HL-60/S4 treated with phorbol 12-myristate 13-acetate at 8.2 ng/mL for 4 days and 3 days (cell line): Measurements from ENCODE around the gene ST6GAL2.

Experiments used
- in situ Hi-C: fragments of 300-500 bp; cut with MboI; formaldehyde crosslinking; loops from 2 replicates; pipeline ENCODE4 v1.15.0; 2022; ENCODE audit warnings: low sequenced_read_pairs

The ST6GAL2 gene

DNA sequence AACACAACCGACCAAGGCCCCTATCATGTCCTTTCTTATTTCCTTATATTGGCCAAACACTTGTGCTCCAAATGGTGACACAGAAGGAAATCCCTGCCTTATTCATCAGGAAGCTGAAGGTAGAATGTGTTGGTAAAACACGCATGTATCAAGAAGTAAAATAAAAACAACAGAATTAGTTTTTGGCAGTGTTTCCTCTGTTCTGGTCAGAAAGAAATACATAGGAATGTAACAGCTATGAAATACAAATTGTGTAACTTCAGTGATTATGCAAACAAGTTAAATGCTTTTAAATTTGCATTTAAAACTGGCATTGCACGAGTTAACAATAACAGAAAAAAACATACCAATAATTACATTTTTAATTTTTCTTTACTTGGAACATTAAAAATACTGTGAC is 19.3 kb downstream of the ST6GAL2 start:
- in situ Hi-C loops, result no loop called here

DNA sequence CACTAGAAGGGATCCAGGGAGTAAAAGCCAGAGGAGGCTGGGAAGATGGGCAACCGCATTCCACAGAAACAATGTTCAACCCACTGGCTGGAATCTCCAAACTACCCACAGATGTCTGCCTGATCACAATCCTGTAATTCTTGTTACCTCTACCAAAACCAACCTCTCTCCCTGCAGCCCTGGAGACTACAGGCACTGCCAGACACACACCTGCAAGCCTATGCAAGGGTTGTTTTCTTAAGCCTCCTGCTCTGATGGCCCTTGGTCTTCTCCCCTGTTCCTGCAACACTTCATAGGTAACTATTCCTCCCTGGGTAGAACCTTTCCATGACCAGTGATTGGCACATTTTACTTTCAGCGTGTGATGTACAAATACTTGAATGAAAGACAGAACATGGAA is 21.9 kb downstream of the ST6GAL2 start:
- in situ Hi-C loops, result no loop called here

- in situ Hi-C loops, result no loop called here
These were observed 22.6 kb downstream of the ST6GAL2 start for GRCh38 chr2:106863387-106863786.

DNA sequence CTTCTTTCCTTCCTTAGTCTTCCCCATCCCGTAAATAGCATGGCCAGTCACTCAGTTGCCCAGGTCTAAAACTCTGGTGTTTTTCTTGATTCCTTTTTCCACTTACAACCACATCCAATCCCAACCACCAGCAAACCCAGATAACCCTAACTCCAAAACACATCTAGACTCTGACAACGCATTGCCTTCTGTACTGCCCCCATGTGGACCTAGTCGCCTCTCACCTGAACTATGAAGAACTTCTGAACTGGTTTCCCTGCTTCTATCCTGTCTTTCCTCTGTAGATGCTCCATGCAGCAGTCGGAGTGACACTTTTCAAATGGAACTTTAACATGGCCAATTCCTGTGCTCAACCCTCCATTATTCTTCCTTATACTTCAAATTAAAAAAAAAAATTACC is 26.5 kb downstream of the ST6GAL2 start:
- in situ Hi-C loops, result no loop called here

GRCh38 chr2:106858810-106859209 is 27.2 kb downstream of the ST6GAL2 start:
- in situ Hi-C loops, result no loop called here

- in situ Hi-C loops, result no loop called here
These were observed 28.0 kb downstream of the ST6GAL2 start for GRCh38 chr2:106857882-106858478.

DNA sequence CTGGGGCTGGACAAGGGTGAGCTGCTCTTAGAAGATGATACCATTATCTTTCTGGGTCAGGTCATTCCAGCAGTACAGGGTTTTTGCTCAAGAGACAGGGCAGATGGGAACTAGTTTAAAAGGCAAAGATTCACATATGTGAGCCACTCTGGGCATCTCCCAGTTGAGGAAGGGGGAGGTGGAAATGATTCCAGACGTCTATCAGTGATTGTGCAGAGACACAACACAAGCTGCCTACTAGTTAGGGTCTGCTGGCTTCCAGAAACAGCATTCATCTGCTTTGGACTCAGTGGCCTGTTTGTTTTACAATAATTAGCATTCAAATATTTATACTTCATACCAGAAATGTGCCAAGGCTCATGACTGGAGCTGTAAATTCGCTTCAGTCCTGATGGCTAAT is 32.3 kb downstream of the ST6GAL2 start:
- in situ Hi-C loops, result no loop called here

GRCh38 chr2:106851881-106852501 is 34.0 kb downstream of the ST6GAL2 start:
- in situ Hi-C loops, result no loop called here

DNA sequence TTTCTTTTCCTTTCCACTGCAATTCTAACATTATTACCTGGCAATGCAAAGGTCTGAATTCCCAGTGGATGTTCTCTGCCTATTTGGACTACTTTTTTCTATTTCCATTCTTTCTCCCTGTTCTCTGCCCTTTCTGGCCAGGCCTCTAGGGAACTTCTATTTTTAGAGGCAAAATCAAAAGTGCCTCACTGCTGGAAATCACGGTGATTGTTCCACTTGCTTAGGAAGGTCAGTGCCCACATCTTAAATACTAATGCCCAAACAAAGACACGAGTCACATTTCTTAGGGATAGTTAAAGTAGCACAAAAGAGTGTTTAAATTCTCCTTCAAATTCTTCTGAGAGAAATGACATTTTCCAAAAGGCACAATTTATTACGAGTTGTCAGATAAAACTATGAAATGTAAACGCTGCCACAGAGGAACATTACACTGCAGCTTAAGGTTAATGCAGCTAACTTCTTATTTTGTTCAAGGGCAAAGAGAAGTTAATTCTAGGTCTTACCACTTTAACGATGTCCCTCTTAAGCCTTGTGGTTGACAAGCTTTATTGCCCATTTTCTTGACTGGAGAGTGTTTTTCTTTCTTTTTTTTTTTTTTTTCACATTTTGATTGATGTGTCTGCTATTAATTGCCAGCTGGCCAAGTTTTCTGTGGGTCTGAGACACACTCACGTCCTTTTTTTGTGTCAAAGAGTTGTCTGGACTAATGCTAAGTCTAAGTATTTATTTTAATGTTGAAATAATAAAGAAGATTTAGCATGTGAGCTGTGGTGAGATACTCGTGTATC is 34.7 kb downstream of the ST6GAL2 start:
- in situ Hi-C loops, result no loop called here

DNA sequence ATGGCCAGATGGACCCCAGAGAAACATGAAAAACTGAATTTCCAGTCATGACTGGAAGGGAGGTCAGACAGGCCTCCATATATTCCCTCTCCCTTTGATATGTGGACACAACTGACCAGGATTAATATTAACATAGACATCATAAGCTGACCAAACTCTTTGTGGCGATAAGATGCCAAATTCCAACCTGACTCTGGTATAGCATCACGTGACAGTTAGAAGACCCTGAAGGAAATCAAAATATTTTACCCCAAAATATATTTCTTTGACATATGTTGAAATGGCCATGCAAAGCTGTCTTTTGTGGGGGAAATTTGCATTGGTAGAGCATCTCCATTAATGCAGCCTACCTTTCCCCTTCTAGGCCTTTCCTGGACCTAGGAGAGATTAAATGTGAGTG is 36.7 kb downstream of the ST6GAL2 start:
- in situ Hi-C loops, result no loop called here

- in situ Hi-C loops, result no loop called here
These were observed 38.6 kb downstream of the ST6GAL2 start for GRCh38 chr2:106847366-106847765.

- in situ Hi-C loops, result no loop called here
These were observed 40.3 kb downstream of the ST6GAL2 start for GRCh38 chr2:106845716-106846115.

DNA sequence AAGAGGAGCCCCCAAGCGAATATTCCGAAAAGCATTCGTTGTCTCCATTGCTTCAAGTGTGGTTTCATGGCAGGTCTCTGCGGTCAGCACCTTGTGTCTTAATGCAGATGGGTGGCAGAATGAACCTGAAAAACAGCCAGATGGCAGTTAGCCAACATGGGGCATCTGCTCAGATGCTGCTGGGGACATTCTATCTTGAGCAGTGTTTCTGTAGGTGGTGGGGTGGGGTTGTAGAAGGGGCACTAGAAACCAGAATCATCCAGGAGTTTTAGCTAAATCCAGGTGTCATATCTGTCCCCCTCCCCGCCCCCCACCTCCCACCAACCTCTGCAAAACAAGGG is 42.1 kb downstream of the ST6GAL2 start:
- in situ Hi-C loops, result no loop called here

DNA sequence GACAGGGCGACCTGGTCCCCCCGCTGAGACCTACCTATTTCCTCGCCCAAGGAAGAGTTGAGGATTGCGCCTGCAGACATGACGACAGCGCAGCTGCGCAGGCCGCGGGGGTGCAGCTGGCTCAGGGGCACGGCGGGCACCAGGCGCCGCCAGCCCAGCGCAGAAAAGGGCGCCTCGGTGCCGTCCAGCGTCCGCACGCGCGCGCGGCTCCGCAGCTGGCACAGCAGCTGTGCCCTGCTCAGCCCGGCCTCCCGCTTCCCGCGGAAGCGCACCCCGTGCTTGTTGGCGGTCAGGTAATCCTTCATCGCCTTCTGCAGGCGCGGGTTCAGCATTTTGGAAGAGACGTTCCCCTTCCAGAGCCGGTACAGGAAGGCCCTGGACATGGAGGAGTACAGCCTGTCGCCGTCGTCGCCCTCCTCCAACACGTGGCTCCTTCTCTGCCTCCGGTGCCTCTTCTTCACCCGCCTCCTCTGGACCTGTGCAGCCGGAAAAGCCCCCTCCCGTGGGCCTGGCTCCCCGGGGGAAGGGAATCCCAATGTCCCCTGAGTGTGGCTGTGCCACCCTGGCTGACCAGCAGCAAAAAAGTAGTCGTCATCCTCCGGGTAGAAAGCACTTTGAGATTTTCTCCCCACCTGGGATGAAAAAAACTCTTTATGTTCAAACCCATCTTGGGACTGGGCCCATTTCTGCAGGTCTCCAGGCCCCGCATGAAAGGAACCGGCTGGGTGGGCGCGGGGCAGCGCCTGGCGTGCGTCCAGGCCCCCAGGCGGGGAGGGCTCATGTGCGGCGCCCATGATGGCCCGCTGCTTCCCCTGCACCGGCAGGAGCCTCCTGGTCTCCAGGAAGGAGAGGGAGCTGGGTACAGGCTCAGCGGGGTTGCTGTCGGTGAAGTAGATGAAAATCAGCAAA is 42.7 kb downstream of the ST6GAL2 start:
- in situ Hi-C loops, result no loop called here

DNA sequence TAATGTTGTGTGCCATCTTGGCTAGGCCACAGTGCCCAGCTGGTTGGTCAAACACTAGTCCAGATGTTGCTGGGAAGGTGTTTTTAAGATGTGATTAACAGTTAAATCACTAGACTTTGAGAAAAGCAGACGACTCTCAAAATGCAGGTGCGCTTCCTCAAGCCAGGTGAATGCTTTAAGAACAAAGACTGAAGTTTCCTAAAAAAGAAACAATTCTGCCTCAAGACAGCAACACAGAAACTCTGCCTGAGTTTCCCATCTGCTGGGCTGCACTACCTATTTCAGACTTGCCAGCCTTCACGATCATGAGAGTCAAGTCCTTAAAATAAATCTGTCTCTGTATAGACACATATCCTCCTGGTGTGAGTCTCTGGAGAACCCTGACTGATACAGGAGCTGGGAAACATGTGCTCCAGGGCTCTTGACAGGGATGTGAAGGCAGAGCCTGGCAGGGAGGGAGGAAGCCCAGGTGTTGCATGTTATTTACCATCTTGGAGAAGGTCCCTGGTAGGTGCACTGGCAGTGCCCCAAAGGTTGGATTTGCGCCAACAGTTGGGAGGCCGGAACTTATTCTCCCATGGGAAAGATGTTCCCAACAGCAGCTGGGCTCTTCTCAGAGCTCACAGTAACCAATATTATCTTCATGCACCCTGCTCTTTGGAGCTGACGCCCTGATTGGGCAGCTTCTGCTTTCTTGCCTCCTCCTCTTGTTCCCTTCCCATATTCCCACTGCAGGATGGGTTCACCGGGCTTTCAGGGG is 43.9 kb downstream of the ST6GAL2 start:
- in situ Hi-C loops, result no loop called here

DNA sequence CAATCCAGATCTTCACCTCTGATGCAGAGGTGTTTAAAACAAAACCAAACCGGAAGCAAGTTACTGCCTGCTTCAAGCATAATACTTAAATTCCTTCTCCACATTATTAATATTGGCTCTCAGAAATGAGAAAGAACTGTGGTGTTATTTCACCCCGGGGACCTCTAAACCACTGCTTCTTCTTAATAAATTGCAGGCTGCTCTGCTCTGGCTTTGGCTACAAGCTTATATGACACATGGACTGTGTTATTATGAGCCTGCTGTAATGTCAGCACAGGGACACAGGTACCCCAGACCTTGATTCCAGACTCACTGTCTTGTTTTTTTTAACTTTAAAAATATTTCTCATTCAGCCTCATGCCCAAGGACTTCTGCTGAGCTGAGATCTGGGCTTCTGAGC is 45.1 kb downstream of the ST6GAL2 start:
- in situ Hi-C loops, result no loop called here

- in situ Hi-C loops, result no loop called here
These were observed 45.9 kb downstream of the ST6GAL2 start for GRCh38 chr2:106839849-106840595.

DNA sequence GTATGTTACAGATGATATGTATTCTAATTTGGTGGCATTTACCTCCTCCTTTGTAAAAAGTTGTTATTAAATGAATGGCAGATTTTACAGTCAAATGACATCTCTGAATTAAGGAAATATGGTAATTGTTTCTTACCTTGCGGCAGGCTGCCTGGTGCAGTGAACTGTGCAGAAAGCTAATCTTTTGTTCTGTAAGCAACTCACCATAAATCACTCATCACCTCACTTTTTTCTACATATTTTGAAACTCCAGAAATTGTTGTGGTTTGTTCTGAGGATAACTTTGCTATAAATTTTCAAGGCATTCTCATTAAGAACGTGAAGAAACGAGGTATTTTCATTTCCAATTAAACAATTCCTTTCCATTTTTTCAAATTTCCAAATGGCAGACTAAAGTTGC is 52.7 kb downstream of the ST6GAL2 start:
- in situ Hi-C loops, result no loop called here

GRCh38 chr2:106831816-106832569 is 54.0 kb downstream of the ST6GAL2 start:
- in situ Hi-C loops, result no loop called here
